ENCODE results near the gene AP5Z1.

AP5Z1 gene

DNA sequence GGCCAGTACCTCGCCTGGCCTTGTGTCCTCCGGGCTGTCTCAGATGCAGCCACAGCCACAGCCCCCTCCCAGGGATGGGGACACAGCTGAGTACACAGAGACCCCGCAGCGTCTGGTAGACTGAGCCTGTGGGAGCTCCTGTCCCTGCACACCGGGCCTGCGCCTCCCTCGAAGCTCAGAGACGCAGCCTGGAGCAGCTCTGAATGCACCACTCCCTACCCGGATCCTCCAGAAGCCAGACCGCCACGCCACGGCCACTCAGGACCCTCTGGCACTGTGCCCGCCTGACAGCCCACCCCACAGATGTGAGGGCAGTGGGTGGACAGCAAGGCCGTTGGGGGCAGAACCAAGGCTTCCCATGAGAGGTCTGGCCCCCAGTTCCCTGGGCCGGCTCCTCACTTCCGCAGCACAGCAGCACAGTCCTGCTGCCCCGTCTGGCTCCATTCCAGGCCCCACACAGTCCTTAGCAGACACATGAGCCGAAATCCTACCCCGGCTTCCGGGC, 45.6 kb downstream of the AP5Z1 start:
- DNase-seq (ENCODE audit: low read depth in 2 of 2): no peak

DNA sequence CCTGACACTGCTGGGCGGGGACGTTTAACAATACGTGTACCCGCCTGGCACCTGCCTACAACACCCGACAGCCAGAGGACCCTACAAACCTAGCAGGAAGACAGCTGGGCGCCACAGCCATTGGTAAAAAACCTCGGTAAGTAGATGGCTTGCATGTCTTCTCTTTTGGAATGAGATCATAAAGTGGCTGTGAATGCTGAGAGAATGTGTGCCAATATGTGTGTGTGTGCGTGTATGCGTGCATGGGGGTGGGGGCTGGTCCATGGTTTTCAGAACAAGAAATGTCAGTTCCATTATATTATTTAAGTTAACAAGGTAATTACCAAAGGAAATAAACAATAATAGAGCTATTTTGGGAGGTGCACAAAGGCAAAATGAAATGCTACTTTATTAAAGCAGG, 47.3 kb downstream of the AP5Z1 start:
- no peak for DNase-seq (ENCODE audit: low read depth in 2 of 2)

GRCh38 chr7:4823441-4824119, 48.2 kb downstream of the AP5Z1 start:
- DNase-seq (ENCODE audit: low read depth in 2 of 2): no peak

DNA sequence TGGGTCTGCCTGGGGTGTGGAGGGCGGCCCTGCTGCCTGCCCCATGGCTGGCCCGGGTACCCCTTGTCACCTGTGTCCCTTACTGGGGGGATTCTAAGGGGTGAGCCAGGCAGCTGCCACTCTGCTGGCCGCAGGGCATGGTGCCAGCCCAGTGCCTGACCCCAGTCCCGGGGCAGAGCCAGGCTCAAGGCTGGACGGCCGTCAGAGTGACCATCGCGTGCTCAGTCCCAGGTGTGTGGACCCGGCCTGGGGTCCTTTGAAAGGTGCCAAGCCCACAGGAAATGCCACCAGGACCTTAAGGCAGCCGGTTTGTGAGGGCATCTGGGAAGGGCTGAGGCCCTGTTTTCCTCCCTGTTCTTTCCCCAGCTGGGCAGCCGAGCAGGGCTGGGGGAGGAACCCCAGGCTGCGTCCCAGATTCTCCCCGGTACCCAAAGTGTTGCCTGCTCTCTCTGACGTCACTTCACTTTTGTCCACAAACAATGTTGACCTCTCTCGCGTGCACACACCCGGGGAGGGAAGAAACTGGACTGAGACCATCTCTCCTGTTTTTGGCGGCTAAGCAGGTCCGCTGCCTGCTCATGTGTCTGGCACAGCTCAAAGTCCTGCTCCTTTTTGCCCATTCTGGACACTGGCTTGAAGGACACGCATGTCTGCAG, 48.8 kb downstream of the AP5Z1 start:
- no peak for DNase-seq (ENCODE audit: low read depth in 2 of 2)

DNA sequence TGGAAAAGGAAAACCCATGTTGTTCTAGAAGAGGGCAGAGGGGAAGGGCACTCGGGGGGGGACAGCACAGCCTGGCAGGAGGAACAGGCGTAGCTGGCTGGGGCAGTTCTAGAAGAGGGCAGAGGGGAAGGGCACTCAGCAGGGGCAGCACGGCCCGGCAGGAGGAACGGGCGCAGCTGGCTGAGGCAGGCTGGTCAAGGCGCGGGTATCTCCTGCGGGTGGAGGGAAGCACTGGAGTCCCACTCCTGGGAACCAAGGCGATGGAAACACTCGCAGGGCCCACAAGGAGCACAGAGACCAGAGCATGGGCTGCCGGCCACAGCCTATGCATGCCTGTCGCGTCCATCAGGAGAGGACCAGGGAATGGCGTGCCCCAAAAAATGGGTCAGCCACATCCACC, 49.7 kb downstream of the AP5Z1 start:
- DNase-seq (ENCODE audit: low read depth in 2 of 2): no peak

- DNase-seq (ENCODE audit: low read depth in 2 of 2): no peak
These were observed 53.4 kb downstream of the AP5Z1 start for GRCh38 chr7:4828720-4829383.

GRCh38 chr7:4830176-4830575, 54.8 kb downstream of the AP5Z1 start:
- DNase-seq (ENCODE audit: low read depth in 2 of 2): peak in 1 of 2 donors; percentile 12

GRCh38 chr7:4831723-4832495, 56.5 kb downstream of the AP5Z1 start:
- no peak for DNase-seq (ENCODE audit: low read depth in 2 of 2)

DNA sequence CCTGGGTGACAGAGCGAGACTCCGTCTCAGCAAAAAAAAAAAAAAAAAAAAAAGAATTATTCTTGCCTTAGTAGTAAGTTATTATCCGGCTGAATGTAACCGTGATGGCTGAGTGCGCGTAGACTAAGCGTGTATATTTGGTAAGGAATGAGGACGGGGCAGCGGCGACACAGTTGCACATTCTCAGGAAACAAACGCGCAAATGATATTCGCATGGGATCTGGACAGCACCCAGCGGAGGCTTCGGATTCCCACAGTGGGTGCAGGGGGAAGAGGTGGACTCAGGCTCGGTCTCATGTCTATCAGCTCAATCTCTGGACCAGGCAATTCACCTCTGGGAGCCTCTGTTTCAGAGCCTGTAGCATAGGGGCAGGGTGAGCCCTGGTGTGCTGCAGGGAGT, 57.3 kb downstream of the AP5Z1 start:
- DNase-seq (ENCODE audit: low read depth in 2 of 2): no peak

GRCh38 chr7:4833176-4833575, 57.8 kb downstream of the AP5Z1 start:
- DNase-seq (ENCODE audit: low read depth in 2 of 2): no peak

DNA sequence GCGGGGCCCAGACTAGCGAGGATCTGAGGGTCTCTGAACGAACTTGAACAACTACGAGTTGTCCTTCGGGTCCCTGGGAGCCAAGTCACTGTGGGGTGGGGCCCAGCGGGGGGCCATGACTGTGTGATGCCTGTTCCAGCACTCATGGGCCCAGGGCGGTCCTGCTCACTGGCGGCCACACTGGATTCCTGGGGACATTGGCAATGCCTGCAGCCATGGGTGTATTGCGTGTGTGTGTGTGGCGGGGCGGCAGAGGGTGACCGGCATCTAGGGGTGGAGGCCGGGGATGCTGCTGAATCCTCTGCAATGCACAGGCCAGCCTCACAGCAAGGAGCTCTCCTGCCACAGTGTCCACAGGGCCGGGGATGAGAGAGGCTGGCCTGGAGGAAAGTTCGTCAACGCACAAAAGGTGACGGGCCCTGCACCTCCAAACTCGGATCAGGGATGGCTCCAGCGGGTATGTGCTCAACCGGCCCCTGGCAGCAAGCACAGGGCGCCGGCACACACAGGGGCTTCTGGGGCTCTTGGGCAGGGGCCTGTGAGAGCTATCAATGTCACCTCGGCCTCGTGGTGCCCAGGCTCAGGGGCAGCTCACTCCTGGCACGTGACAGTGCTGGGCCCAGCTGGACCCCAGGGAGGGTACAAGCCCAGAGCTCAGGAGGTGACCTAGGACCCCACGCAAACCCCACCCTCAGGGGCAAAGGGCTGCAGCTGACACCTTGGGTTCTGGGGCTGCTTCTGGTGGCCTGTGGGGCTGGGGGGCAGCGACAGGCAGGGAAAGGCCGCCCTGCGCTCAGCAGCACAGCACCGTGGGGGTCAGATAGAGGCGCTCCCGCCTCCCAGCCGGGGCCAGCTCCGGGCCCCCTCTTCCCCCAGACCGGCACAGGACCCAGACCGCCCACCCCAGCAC, 58.5 kb downstream of the AP5Z1 start:
- no peak for DNase-seq (ENCODE audit: low read depth in 2 of 2)

DNA sequence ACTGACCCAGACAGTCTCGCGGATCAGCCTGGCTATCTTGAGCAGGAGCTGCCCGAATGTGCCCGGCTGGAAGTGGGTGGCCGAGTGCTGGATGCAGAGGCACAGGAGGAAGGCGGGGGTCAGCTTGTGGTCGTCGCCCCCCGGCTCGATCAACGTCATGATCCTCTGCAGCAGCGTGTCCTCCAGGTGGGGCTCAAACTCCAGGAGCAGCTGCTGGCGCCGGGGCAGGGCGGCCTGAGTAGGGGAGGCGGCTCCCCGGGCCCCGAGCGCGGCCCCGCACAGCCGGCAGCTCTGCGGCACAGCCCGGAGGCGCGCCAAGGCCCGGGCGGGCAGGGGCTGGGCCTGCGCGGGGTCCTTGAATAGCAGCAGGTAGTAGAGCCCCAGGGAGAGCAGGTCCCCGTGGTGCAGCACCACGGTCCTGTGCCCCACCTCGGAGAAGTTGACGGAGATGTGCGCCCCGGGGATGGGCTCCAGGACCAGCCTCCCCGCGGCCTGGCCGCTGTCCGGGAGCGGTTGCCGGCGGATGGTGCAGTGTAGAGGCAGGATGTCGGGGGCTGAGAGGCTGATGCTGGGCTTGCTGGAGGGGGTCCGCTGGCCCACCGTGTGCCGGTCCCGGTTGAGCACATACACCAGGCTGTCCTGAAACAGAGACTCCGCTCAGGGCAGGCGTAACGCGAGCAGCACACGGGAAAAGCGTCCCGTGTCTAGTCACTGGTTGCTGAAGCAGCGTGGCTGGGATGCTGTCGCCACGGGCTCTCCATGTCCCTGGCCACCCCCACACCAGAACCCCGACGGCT, 59.4 kb downstream of the AP5Z1 start:
- no peak for DNase-seq (ENCODE audit: low read depth in 2 of 2)

DNA sequence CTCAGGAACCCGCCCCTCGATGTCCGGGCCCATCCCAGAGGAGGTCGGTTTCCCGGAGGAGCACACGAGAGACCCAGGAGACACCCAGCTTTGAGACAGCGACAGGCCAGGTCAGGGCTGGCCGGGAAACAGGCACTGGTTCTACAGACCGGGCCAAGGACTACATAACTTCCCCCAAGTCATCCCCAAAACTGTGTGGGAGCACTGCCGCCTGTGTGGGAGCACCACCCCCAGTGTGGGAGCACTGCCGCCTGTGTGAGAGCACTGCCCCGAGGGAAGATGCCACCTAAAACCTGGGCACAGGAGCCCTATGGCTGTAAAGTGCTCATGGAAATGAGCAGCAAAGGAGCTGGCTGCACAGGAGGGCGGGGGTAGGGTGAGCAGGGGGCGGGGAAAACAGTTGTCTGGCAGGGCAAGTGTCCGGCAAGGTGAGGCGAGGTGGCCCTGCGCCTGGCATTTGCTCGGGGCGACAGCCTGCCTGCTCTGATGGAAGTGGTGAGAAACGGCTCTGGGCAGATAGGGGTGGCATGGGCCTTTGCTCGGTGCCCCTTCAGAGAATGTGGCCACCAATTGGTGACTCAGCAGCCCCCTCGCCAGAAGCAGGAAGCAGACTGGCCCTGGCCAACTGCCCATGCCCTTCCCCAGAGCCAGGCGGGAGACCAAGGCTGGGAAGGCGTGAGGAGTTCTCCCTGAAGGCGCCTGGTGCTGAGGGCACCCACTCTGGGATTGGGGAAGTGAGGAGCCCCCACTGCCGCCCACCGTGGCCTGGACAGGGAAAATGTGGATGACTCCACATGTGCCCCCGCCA, 60.2 kb downstream of the AP5Z1 start:
- no peak for DNase-seq (ENCODE audit: low read depth in 2 of 2)

GRCh38 chr7:4836206-4836661, 60.8 kb downstream of the AP5Z1 start:
- DNase-seq (ENCODE audit: low read depth in 2 of 2): no peak

DNA sequence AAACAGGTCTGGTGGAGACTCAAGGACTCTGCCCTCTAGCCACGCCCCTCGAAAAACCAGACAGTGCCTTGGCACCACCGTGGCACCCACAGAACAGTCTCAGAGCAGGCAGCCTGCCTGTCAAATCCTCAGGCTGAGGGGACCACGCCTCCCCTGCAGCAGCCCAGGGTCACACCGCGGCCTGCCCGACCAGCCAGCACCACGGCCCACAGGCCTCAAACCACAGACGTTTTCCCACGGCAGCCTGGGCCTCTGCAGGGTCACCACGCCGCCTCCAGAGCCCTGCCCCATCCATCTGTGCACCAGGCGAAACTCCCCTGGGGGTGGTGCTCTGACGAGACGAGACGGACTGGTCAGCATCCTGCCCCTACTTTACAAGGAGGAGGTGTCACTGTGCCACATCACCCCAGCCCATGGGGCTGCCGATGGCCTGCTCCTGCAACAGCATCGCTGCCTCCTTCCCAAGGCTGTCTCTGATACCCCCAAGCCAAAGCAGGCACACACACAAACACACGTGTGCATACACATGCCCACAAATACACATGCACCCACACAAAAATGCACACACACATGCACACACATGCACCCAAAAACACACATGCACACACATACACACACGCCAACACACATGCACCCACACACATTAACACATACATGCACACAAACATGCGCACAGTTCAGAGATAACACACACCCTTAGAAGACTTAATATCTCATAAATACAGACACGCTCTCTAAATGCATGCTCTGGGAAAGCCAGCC, 61.8 kb downstream of the AP5Z1 start:
- DNase-seq (ENCODE audit: low read depth in 2 of 2): no peak

GRCh38 chr7:4837803-4838625, 62.6 kb downstream of the AP5Z1 start:
- no peak for DNase-seq (ENCODE audit: low read depth in 2 of 2)

GRCh38 chr7:4838626-4839334, 63.4 kb downstream of the AP5Z1 start:
- no peak for DNase-seq (ENCODE audit: low read depth in 2 of 2)

All from stimulated activated CD8-positive, alpha-beta memory T cell treated with anti-CD3 and anti-CD28 coated beads, Interleukin-15, amount 100 ng/mL, for 4 hours (primary cell).